Activated T-cell treated with anti-CD3 and anti-CD28 coated beads, Interleukin-2, amount 50 U/mL, for 72 hours (primary cell): Measurements from ENCODE around the gene PKP3. TPM values are rescaled to one million over a fixed set of nuclear protein-coding genes. Genes with fewer than 3 reads are reported as not detected.

ENCODE experiments used
- ATAC-seq, 2 donors: fragments of 150-1000 bp; cut with Tn5 transposase; replicated peaks in 1 of 2; 2 replicates each; pipeline ENCODE4 v1.10.0; 2021; ENCODE audit warnings: moderate library complexity in 2 of 2, mild to moderate bottlenecking in 1 of 2
- DNase-seq, 2 donors: peaks; one replicate each; pipeline ENCODE4 v3.0.0; 2021 to 2022; ENCODE audit warnings: mixed read lengths in 1 of 2
- H3K27ac Mint-ChIP-seq: one replicate; pipeline ENCODE4 v1.8.0; 2022; ENCODE audit warnings: mild to moderate bottlenecking, moderate library complexity, mixed read lengths
- H3K27me3 Mint-ChIP-seq: one replicate; pipeline ENCODE4 v1.8.0; 2022; ENCODE audit warnings: low read depth, mixed read lengths
- H3K36me3 Mint-ChIP-seq, 2 donors: one replicate each; pipeline ENCODE4 v1.8.0; 2022; ENCODE audit warnings: mixed read lengths in 2 of 2, mild to moderate bottlenecking in 1 of 2; ENCODE audit not compliant: insufficient read depth in 2 of 2
- H3K4me1 Mint-ChIP-seq: one replicate; pipeline ENCODE4 v1.8.0; 2022; ENCODE audit warnings: low read depth, mixed read lengths
- H3K4me3 Mint-ChIP-seq, 2 donors: one replicate each; pipeline ENCODE4 v1.8.0; 2022; ENCODE audit warnings: mild to moderate bottlenecking in 2 of 2, mixed read lengths in 2 of 2, moderate library complexity in 2 of 2
- H3K9me3 Mint-ChIP-seq, 2 donors: one replicate each; pipeline ENCODE4 v1.8.0; 2022; ENCODE audit warnings: mixed read lengths in 2 of 2
- total RNA-seq, 2 donors: library from RNA; stranded (reverse); gene quantifications; one replicate each; pipeline ENCODE4 v1.2.3, GENCODE V29; 2022

The PKP3 gene
- total RNA-seq, 2 donors from 2014 or later, result 0.16 to 1.2 TPM

DNA sequence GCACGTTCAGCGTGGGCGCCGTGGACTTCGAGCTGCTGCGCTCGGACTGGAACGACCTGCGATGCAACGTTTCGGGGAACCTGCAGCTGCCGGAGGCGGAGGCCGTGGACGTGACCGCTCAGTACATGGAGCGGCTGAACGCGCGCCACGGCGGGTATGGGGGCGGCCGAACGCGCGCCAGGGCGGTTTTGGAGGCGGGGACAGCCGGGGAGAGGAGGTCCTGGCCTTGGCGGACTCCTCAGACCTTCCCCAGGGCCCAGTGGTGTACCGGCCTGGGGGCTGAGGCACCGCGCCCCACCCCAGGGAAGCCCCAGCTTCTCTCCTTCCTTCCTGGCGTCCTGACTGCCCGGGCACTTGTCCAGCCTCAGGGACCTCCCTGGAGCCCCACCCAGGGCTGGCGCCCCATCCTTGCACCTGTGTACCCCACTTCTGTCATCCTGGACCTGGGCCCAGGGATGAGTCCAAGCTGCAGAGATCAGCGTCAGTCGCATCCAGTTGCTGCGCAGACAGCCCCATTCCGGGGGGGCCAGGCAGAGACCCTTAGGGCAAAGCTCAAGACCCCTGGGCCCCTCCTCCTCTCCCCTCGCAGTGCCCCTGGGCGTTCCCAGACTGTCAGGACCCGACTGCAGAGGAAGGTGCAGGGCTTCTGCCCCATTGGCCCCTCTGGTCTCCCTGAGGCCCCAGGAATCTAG, 16.7 kb upstream of the PKP3 start:
- ATAC-seq, result no peak
- Mint-ChIP-seq H3K27ac (no peak overlapping the region), H3K27me3 (no peaks in the 10 kb centered on the region), H3K36me3 (peaks cover 0 to 5% of the 10 kb centered on the region in 2 donors), H3K9me3 (no peaks in the 10 kb centered on the region), H3K4me1 (peaks cover 3% of the 10 kb centered on the region), H3K4me3 (no peak overlapping the region)
- DNase-seq, result no peak

DNA sequence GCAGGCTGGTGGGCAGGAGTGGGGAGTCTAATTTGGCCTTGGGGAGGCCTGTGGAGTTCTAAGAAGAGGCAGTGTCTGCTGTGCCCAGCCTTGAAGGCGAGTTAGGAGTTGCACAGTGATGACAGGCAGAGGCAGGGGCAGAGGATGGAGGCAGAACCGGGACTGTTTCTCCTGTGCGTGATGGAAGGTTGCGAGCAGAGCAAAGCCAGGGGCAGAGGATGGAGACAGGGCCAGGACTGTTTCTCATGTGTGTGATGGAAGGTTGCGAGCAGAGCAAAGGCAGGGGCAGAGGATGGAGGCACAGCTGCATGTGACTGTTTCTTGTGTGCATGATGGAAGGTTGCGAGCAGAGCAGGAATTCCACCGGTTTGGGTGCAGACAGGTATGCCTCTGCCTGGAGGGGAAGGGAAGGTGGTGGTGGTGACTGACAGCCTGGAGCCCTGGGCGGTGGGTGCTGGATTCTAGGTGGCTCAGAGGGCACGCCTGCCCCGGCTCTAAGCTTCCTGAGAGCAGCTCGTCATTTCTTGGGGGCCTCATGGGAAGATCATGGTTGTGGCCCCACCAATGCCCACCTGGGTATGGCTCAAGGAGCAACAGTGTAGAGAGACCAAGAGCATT, 16.0 kb upstream of the PKP3 start:
- DNase-seq, result no peak
- peaks cover 2% of the 10 kb centered on the region for H3K27me3 Mint-ChIP-seq
- H3K4me3 Mint-ChIP-seq, result no peak overlapping the region
- no peaks in the 10 kb centered on the region for H3K9me3 Mint-ChIP-seq
- peaks cover 0 to 5% of the 10 kb centered on the region in 2 donors for H3K36me3 Mint-ChIP-seq
- no peak overlapping the region for H3K27ac Mint-ChIP-seq
- no peak for ATAC-seq
- peaks cover 3% of the 10 kb centered on the region for H3K4me1 Mint-ChIP-seq

DNA sequence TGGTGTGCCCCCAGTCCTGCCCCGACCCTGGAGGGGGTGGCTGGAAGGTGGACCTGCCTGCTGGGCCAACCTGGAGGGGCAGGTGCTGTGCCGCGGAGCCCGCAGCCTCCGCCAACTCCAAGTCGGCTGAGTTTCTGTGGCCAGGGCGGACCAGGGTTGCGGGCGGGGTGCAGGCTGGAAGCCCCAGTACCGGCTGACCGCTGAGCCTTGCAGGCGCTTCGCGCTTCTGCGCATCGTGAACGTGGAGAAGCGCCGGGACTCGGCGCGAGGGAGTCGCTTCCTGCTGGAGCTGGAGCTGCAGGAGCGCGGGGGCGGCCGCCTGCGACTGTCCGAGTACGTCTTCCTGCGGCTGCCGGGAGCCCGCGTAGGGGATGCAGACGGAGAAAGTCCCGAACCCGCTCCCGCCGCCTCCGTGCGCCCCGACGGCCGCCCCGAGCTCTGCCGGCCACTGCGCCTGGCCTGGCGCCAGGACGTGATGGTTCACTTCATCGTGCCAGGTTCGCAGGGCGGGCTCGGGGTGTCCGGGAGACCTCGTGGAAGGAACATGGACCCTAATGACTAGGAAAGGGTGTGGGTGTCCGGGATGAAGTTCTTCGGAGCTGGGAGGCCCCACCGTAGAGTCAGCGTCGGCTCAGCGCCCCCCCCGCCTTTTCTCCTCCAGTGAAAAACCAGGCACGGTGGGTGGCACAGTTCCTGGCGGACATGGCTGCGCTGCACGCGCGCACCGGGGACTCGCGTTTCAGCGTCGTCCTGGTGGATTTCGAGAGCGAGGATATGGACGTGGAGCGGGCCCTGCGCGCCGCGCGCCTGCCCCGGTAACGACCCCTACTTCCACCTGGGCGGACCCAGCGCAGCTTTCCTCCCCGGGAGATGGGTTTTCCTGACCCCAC, 14.6 kb upstream of the PKP3 start:
- no peaks in the 10 kb centered on the region for H3K4me1 Mint-ChIP-seq
- DNase-seq, result no peak
- ATAC-seq, result no peak
- no peaks in the 10 kb centered on the region for H3K36me3 Mint-ChIP-seq
- no peaks in the 10 kb centered on the region for H3K9me3 Mint-ChIP-seq
- H3K27ac Mint-ChIP-seq, result no peak overlapping the region
- peaks cover 8% of the 10 kb centered on the region for H3K27me3 Mint-ChIP-seq
- H3K4me3 Mint-ChIP-seq, result no peak overlapping the region

DNA sequence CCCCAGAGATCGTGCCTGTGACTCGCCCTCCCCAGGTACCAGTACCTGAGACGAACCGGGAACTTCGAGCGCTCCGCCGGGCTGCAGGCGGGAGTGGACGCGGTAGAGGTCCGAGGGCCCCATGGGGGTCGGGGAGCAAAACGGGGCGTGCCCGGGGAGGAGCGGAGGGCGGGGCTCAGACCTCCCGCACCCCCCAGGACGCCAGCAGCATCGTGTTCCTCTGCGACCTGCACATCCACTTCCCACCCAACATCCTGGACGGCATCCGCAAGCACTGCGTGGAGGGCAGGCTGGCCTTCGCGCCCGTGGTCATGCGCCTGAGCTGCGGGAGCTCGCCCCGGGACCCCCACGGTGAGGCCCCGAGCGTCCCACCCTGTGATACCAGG, 13.9 kb upstream of the PKP3 start:
- Mint-ChIP-seq H3K27ac (no peak overlapping the region), H3K27me3 (peaks cover 8% of the 10 kb centered on the region), H3K36me3 (no peaks in the 10 kb centered on the region), H3K4me1 (no peaks in the 10 kb centered on the region), H3K9me3 (no peaks in the 10 kb centered on the region), H3K4me3 (no peak overlapping the region)
- DNase-seq, result no peak
- no peak for ATAC-seq

DNA sequence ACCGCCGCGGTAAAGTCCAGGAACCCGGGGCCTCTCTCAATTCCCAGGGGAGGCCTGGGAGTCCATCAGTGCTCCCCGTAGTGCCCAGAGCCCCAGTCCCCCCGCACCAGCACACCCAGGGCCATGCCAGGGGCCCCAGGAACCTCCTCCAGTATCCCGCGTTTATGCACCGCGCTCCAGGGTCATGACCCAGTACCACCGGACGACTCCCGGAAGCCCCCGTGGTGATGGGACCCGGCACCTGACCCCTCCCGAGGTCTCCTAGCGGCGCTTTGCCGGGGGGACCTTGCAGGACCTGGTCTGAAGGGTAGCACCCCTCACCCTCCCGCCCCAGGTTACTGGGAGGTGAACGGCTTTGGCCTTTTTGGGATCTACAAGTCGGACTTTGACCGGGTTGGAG, 13.5 kb upstream of the PKP3 start:
- no peaks in the 10 kb centered on the region for H3K9me3 Mint-ChIP-seq
- no peak overlapping the region for H3K4me3 Mint-ChIP-seq
- H3K4me1 Mint-ChIP-seq, result no peaks in the 10 kb centered on the region
- DNase-seq, result no peak
- ATAC-seq, result no peak
- H3K36me3 Mint-ChIP-seq, result no peaks in the 10 kb centered on the region
- peaks cover 8% of the 10 kb centered on the region for H3K27me3 Mint-ChIP-seq
- no peak overlapping the region for H3K27ac Mint-ChIP-seq

DNA sequence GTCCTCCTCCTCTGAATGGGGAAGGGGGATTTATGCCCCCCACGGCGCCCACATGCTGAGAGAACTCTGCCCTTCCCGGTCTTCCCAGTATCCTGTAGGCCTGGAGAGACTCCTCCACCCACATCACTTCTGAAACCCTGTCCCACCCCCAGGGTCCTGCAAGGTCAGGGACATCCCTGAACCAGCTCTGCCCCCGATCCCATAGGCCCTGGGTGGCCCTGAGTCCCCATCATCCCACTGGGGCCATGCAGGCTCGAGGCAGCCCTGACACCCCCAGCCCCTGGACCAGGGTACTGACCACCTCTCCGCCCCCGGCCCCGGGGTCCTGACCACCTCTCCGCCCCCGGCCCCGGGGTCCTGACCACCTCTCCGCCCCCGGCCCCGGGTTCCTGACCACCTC, 13.0 kb upstream of the PKP3 start:
- Mint-ChIP-seq H3K4me1 (no peaks in the 10 kb centered on the region), H3K36me3 (no peaks in the 10 kb centered on the region), H3K27ac (no peak overlapping the region)

DNA sequence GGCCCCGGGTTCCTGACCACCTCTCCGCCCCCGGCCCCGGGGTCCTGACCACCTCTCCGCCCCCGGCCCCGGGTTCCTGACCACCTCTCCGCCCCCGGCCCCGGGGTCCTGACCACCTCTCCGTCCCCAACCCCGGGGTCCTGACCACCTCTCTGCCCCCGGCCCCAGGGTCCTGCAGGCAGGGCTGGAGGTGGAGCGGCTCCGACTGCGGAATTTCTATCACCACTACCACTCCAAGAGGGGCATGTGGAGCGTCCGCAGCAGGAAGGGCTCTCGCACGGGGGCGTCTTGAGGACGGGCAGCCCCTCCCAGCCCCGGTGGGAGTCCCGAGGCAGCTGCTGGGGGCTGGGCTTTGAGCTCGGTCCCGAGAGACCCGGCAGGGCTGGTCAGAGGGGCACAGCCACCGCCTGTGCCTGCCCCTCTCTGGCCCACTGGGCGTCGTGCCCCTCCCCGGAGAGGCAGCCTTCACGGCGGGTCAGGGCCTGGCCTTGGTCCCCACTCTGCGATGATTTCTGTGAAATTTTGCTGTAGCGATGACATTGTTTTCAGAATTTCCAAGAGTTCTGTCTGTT, 12.4 kb upstream of the PKP3 start:
- no peak overlapping the region for H3K27ac Mint-ChIP-seq
- H3K27me3 Mint-ChIP-seq, result peaks cover 8% of the 10 kb centered on the region
- no peak for DNase-seq

More for the DNA sequence above, 13.0 kb upstream of the PKP3 start:
- H3K9me3 Mint-ChIP-seq, result no peaks in the 10 kb centered on the region
- DNase-seq (no peak), ATAC-seq (no peak)
- peaks cover 8% of the 10 kb centered on the region for H3K27me3 Mint-ChIP-seq
- H3K4me3 Mint-ChIP-seq, result no peak overlapping the region

DNA sequence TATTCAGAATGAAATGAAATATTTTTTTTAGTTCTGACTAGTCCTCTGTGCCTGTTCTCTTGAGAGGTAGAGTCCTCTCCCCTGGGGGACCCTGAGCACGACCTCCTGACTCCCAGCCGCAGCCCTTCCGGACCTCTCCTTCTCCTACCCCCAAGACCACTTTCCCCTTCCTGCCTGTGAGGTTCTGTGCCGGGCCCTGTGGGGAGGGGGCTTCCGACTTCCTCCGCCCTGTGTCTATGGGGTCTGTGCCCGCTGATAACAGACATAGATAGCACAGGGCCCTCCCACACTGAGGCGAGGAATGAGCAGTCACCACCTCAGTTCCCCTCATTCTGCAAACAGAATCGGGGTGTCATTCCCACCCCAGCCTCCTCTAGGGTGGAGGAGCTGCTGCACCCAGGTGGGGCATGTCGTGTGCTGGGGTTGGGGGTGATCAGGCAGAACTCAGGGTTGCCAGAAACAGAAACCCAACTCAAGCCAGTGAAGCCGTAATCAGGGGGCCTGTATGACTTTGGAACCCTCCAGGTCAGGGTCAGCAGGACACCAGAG, 11.9 kb upstream of the PKP3 start:
- ATAC-seq (no peak), DNase-seq (no peak)
- no peaks in the 10 kb centered on the region for H3K4me1 Mint-ChIP-seq
- H3K27me3 Mint-ChIP-seq, result peaks cover 8% of the 10 kb centered on the region
- no peak overlapping the region for H3K27ac Mint-ChIP-seq
- no peak overlapping the region for H3K4me3 Mint-ChIP-seq
- peaks cover 1 to 3% of the 10 kb centered on the region in 2 donors for H3K36me3 Mint-ChIP-seq
- peaks cover 4% of the 10 kb centered on the region in 2 donors for H3K9me3 Mint-ChIP-seq

More for the DNA sequence above, 12.4 kb upstream of the PKP3 start:
- Mint-ChIP-seq H3K36me3 (peaks cover 0 to under 1% of the 10 kb centered on the region in 2 donors), H3K9me3 (no peaks in the 10 kb centered on the region), H3K4me1 (no peaks in the 10 kb centered on the region), H3K4me3 (no peak overlapping the region)
- ATAC-seq, result no peak

DNA sequence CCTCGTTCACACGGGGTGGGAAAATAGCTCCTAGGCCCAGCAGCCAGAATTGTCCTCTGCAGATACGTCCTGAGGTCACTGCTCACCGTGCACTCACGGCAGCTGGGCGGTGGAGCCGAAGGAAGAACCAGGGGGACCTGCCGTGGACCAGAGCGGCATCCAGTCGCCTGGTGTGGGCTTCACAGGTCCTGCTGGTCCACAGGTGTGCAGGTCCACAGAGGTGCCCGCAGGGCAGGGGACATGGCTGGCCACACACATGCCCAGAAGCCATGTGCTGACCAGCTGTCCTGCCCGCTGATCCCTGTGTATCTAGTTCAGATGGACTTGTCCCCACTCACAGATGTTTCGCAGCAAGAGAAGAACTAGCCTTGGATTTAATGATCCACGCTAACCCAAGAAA, 10.6 kb upstream of the PKP3 start:
- Mint-ChIP-seq H3K27me3 (peaks cover 8% of the 10 kb centered on the region), H3K9me3 (peaks cover 4 to 8% of the 10 kb centered on the region in 2 donors), H3K4me3 (no peak overlapping the region), H3K4me1 (no peaks in the 10 kb centered on the region), H3K27ac (no peak overlapping the region), H3K36me3 (peaks cover 3% of the 10 kb centered on the region in 2 donors)
- no peak for DNase-seq
- ATAC-seq, result no peak

DNA sequence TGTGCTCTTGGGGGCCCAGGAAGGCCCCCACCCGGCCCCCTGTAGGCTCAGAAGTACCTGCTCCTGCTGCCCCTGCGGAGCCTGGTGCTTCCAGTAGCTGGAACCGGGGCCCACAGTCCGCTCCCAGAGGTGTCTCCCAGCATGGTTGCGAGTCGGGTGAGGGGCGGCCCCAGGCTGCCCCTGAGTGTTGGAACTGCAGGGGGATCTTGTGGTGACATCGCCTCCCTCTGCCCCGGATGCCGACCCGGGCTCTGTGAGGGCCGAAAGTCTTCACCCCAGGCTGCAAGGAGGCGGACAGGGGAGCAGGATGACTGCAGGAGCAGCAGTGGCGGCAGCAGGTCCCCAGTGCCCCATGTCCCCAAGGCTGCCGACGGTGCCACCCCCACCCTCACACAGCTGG, 9.5 kb upstream of the PKP3 start:
- Mint-ChIP-seq H3K4me3 (no peak overlapping the region), H3K9me3 (peaks cover 4 to 8% of the 10 kb centered on the region in 2 donors), H3K4me1 (no peaks in the 10 kb centered on the region), H3K27ac (no peak overlapping the region), H3K36me3 (peaks cover 3% of the 10 kb centered on the region in 2 donors), H3K27me3 (peaks cover 8% of the 10 kb centered on the region)
- DNase-seq (no peak), ATAC-seq (no peak)

DNA sequence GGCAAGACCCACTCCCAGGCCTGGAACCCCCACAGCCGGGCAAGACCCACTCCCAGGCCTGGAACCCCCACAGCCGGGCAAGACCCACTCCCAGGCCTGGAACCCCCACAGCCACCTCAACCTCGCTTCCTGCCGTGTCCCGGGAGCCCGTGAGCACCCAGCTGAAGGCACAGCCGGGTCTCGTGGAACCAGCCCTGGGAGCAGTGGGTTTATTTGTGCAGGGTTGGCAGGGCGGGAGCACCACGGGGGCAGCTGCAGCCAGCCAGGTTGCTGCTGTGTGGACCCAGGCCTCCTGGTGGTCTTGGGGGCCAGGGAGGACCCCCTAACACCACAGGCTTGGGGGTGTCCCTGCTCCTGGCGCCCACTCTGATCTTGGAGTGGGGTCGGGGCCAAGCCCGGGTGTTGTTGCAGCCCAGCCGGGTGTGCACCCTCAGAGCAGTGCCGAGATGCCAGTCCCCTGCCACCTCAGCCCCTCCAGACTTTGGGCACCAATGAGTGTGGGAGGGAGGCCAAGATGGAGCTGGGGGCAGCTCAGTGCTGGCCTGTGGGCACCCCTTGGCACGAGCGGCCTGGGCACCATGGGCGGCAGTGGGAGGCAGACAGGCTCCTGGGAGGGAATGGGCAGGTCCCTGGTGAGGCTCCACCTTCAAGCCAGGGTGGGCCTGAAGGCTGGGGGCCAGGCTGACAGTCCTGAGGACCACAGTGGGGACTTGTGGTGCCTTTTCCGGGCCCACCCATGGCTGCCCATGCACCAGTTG, 8.2 kb upstream of the PKP3 start:
- no peak for DNase-seq
- H3K36me3 Mint-ChIP-seq, result peaks cover 3% of the 10 kb centered on the region in 2 donors
- no peaks in the 10 kb centered on the region for H3K4me1 Mint-ChIP-seq
- H3K27me3 Mint-ChIP-seq, result peaks cover 8% of the 10 kb centered on the region
- H3K4me3 Mint-ChIP-seq, result no peak overlapping the region
- H3K9me3 Mint-ChIP-seq, result peaks cover 4 to 8% of the 10 kb centered on the region in 2 donors
- ATAC-seq, result no peak
- H3K27ac Mint-ChIP-seq, result no peak overlapping the region

DNA sequence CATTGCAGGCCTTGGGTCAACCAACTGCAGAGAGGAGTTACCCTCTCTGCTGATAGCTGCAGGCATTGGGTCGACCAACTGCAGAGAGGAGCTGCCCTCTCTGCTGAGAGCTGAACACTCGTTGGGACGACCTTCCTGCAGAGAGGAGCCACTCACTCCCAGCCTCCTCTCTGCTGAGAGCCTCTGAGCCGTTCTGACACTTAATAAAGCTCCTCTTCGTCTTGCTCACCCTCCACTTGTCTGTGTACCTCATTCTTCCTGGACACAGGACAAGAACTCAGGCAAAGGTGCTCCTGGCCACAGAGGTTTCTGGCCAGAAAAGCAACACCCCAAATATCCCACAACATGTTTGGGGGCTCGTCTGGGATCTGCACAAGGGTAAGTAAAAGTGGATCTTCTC, 7.5 kb upstream of the PKP3 start:
- H3K4me3 Mint-ChIP-seq, result no peak overlapping the region
- peaks cover 4 to 8% of the 10 kb centered on the region in 2 donors for H3K9me3 Mint-ChIP-seq
- no peak overlapping the region for H3K27ac Mint-ChIP-seq

More for the DNA sequence above, 7.5 kb upstream of the PKP3 start:
- peaks cover 3% of the 10 kb centered on the region in 2 donors for H3K36me3 Mint-ChIP-seq
- H3K4me1 Mint-ChIP-seq, result no peaks in the 10 kb centered on the region
- H3K27me3 Mint-ChIP-seq, result peaks cover 8% of the 10 kb centered on the region
- ATAC-seq, result no peak
- no peak for DNase-seq
